ENCODE results near the gene SLC2A13. TPM values are rescaled to one million over a fixed set of nuclear protein-coding genes. Genes with fewer than 3 reads are reported as not detected.

Gene SLC2A13
- total RNA-seq, 4 donors from 2014 or later = 20.5 to 35.1 (median 21.9) TPM

DNA sequence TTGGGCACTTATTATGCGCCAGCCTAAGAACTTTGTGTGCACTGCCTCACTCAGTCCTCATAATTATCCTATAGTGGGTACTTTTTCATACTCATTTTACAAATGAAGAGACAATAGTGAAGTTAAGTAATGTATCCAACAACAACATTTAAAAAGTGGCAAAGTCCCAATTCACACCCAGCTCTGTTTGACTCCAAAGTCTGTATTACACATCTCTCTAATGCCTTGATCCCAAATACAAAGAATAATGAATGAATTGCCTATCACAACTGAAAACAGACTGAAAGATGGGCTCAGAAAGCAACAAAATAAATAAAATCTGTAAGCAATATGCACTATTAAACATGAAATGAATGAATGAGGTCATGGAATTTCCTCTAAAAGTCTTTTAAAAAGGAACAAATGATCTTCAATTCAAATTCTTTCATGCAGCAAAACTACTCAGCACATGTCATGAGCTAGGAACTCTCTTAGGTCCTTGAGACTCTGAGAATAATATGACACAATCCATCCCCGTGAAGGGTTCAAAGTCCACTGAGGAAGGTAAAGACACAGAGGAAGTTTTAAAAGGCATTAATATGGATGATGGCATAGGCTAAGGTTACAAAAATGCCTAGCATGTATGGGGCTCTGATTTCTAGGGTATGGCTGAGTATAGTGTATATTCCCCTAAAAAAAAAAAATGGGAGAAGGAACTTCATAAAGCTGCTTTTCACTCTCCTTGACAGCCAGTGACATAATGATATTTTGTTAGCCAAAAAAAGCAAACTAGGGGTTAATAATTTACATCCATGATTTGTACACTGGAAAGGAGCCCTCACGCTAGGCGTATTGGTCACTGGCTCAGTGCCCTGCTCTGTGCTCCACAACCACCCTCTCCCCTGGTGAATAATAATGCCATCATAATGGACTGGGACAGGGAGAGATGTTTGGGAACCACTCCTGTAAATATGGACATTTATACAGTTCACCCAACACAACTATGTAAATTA lies 103.4 kb downstream of the SLC2A13 start:
- H3K4me1 ChIP-seq = no peaks in the 10 kb centered on the region
- TF ChIP-seq POLR2A (IDR thresholded peaks at IDR 0.05) = no peak
- no peak for TF ChIP-seq EP300 (IDR thresholded peaks at IDR 0.05)
- TF ChIP-seq, protein P1, sequence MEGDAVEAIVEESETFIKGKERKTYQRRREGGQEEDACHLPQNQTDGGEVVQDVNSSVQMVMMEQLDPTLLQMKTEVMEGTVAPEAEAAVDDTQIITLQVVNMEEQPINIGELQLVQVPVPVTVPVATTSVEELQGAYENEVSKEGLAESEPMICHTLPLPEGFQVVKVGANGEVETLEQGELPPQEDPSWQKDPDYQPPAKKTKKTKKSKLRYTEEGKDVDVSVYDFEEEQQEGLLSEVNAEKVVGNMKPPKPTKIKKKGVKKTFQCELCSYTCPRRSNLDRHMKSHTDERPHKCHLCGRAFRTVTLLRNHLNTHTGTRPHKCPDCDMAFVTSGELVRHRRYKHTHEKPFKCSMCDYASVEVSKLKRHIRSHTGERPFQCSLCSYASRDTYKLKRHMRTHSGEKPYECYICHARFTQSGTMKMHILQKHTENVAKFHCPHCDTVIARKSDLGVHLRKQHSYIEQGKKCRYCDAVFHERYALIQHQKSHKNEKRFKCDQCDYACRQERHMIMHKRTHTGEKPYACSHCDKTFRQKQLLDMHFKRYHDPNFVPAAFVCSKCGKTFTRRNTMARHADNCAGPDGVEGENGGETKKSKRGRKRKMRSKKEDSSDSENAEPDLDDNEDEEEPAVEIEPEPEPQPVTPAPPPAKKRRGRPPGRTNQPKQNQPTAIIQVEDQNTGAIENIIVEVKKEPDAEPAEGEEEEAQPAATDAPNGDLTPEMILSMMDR (IDR thresholded peaks at IDR 0.05) = no peak
- DNase-seq (ENCODE audit: low spot score in 2 of 2) = no peak

DNA sequence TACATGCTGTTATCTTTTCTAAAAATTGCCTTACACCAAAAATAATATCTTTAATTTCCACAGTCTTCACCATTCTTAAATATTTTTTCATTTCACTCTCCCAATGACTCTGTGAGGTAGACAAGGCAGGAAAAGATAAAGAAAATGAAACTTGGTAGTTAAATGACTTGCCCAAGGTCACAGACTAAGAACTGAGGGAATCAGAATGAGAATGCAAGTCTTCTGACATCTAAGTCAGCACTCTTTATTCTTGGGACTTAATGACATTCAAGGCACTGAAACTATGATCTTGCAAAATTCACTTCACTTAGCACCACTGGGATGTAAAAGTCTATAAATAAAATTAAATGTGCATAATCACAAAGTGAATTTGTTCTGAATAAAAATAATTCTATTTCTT lies 104.5 kb downstream of the SLC2A13 start:
- Histone ChIP-seq H3K36me3 (peaks cover 0 to 26% (median 0%) of the 10 kb centered on the region in 3 donors), H3K4me1 (no peaks in the 10 kb centered on the region), H3K4me3 (no peak overlapping the region), H3K27ac (no peak overlapping the region), H3K9me3 (peaks cover 0 to 28% (median 0%) of the 10 kb centered on the region in 4 donors), H3K27me3 (no peaks in the 10 kb centered on the region)
- DNase-seq (ENCODE audit: low spot score in 2 of 2) = no peak
- TF ChIP-seq EP300 (IDR thresholded peaks at IDR 0.05) (no peak), POLR2A (IDR thresholded peaks at IDR 0.05) (no peak)
- TF ChIP-seq, protein P1 (IDR thresholded peaks at IDR 0.05) = no peak

More for the DNA sequence above, 103.4 kb downstream of the SLC2A13 start:
- no peak overlapping the region for H3K27ac ChIP-seq
- no peak overlapping the region for H3K4me3 ChIP-seq
- peaks cover 0 to 21% (median 0%) of the 10 kb centered on the region in 3 donors for H3K36me3 ChIP-seq
- no peaks in the 10 kb centered on the region for H3K27me3 ChIP-seq
- 52 to 53% methylated on average over 4 of the region's 4 CpGs for WGBS, 2 donors
- peaks cover 0 to 21% (median 0%) of the 10 kb centered on the region in 4 donors for H3K9me3 ChIP-seq

DNA sequence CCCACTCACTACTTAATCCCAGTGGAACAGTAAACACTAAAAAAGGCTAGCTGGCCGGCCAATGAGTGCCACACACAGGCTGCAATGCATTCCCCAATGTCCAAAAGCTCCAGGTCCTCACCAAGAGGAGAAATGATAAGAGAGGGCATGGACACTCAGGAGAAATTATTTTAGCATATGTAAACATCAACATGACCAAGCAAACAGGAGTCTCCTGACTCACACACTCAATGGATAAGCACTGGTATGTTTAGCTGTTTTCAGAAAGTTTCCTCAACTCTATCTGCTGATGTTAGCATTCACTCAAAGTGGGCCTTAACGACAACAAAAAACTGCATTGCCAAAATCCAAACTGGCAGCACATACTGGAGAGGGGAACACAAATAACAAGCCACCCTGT lies 105.0 kb downstream of the SLC2A13 start:
- Histone ChIP-seq H3K36me3 (peaks cover 0 to 31% (median 0%) of the 10 kb centered on the region in 3 donors), H3K4me1 (no peaks in the 10 kb centered on the region), H3K27me3 (no peaks in the 10 kb centered on the region), H3K9me3 (peaks cover 0 to 30% (median 0%) of the 10 kb centered on the region in 4 donors), H3K4me3 (no peak overlapping the region), H3K27ac (no peak overlapping the region)
- 98% methylated on average over 2 of the region's 2 CpGs for WGBS, 2 donors
- TF ChIP-seq, protein P1 (IDR thresholded peaks at IDR 0.05) = no peak
- TF ChIP-seq EP300 (IDR thresholded peaks at IDR 0.05) = no peak
- no peak for TF ChIP-seq POLR2A (IDR thresholded peaks at IDR 0.05)
- no peak for DNase-seq (ENCODE audit: low spot score in 2 of 2)

DNA sequence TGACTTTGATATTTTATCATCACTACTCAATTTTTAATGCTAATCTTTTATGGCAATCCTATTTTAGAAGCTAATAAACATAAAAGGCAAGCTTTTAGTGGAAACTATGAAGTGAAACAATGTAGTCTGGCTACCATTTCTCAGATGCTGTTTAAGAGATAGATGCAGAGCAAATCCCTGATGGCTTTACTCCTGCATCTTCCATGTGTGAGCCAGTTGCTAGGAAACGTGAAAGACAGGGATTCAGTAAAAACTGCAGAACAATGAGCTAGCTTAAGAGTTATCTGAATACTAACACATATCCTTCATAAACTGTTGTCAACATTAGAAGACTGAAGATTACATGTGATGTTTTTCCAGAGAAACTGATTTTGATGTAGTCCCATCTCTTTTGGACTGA lies 112.6 kb downstream of the SLC2A13 start:
- H3K4me3 ChIP-seq = no peak overlapping the region
- no peaks in the 10 kb centered on the region for H3K27me3 ChIP-seq
- 56 to 65% methylated on average over 1 of the region's 1 CpG for WGBS, 2 donors
- H3K9me3 ChIP-seq = peaks cover 0 to 11% (median 0%) of the 10 kb centered on the region in 4 donors
- peaks cover 0 to 8% (median 0%) of the 10 kb centered on the region in 4 donors for H3K4me1 ChIP-seq
- peaks cover 0 to 19% (median 0%) of the 10 kb centered on the region in 3 donors for H3K36me3 ChIP-seq
- TF ChIP-seq, protein P1 (IDR thresholded peaks at IDR 0.05) = no peak
- TF ChIP-seq EP300 (IDR thresholded peaks at IDR 0.05) = no peak
- TF ChIP-seq POLR2A (IDR thresholded peaks at IDR 0.05) = no peak
- no peak for DNase-seq (ENCODE audit: low spot score in 2 of 2)
- no peak overlapping the region for H3K27ac ChIP-seq

All from tibial nerve (tissue), 4 donors.